Measurements from ENCODE around the gene WNT2.
"Not testable (repeated sequence)": the region's sequence is repeated elsewhere in the genome, so short reads cannot be mapped to it uniquely, and the experiment has no call there.

WNT2 gene

GRCh38 chr7:117302396-117302795 is 20.5 kb downstream of the WNT2 start:
- DNase-seq, result no peak

DNA sequence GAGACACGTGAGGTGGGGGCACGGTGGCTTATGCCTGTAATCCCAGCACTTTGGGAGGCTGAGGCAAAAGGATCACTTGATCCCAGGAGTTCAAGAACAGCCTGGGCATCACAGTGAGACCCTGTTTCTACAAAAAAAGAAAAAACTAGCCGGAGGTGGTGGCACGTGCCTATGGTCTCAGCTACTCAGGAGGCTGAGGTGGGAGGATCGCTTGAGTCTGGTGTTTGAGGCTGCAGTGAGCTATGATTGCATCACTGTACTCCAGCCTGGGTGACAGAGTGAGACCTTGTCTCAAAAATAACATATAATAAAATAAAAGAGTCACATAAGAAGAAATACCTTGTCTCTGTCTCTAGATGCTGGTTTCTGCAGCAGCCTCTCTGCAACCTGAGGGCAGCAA is 22.4 kb downstream of the WNT2 start:
- not testable (repeated sequence) for DNase-seq

GRCh38 chr7:117297606-117298005 is 25.3 kb downstream of the WNT2 start:
- DNase-seq, result no peak

- no peak for DNase-seq
Observed at GRCh38 chr7:117296066-117296465, 26.8 kb downstream of the WNT2 start.

DNA sequence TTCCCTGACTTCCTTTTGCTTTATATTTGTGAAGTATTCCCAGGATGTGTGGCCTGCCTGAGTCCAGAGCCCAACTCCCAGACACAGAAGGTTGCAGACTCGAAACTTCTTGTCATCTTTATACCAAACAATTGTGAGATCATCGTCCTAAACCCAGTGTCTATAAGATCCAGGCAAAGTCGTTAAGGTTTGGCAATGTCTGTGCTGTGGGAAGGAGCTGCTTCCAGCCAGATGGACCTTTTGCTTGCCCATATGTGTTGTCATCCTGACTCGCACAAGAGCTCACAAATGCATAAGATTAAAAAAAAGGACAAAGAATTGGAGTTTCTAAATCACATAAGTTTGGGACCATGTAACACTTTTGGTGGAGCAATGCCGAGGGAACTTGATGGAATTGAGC is 37.0 kb downstream of the WNT2 start:
- DNase-seq, result no peak

DNA sequence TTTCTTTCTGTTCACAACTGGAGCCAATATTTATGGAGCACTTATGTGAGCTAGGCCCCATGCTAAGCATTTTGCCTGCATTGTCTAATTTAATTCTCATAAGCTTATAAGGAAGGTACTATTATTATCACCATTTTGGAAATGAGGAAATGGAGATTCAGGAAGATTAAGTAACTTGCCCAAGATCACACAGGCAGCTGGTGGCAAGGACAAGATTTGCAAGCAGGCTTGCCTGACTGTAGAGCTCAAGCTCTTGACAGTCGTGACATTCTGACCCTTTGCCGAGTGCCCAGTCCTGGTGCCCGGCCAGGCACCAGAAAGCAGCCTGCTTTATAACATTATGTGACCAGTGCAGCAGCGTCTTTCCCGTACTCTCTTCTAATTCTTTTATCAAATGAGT is 38.2 kb downstream of the WNT2 start:
- DNase-seq, result no peak

DNA sequence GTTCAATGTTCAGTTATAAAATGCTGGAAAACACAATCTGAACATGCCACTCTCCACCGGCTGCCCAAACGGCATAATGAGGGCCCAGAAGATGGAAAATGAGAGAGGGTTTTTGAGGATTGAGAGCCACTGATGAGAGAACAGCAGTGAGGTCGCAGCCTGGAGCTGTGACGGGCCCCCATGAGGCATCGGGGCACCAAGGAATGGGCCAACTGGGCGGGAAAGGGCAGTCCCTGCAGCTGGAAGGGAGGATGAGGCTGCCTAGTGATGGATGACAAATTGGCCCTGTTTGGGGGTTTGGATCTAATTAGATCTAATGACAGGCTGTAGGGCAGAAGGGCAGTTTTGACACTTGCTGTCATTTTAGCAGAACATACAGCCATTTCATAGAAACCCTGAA is 39.1 kb downstream of the WNT2 start:
- DNase-seq, result no peak

- no peak for DNase-seq
Observed at GRCh38 chr7:117283371-117283770, 39.5 kb downstream of the WNT2 start.

DNA sequence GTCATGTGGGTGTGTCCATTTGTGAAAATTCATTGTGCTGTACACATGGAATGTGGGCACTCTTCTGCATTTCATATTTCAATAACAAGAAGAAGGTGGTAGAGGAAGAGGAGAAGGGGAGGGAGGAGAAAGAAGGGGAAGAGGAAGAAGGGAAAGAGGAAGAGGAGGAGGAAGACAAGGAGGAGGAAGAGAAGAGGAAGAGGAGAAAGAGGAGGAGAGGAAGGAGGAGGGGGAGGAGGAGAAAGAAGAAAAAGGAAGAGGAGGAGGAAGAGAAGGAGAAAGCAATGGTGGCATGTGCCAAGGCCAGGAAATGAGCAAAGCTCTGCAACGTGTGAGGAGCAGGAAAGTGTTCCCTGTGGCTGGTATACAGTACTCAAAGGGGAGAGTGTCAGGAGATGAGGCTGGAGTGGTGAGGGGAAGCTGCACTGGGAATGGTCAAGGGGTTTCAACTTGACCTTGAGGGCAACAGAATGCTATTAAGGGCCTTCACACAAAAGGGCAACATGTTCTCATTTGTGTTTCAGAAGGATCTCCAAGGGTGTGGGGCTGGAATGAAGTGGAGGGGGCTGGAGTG is 40.5 kb downstream of the WNT2 start:
- DNase-seq, result no peak

DNA sequence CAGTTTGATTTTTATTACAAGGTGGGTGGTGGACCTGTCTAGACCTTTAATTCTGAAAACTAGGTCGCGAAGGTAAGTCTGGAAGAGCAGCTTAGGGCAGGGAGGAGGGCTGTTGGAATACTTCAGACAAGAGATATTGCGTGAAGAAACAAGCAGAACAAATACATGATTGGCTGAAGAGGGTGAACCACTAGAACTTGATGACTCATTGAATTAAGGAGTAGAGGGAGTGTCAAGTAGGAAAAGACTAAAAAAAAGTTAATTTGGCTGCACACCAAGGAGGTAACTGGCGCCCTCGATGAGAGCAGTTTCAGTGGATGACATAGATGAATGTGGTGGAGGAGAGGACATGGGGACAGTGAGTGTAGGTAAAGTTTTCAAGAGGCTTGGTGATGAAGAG is 41.3 kb downstream of the WNT2 start:
- DNase-seq, result no peak

GRCh38 chr7:117279931-117280557 is 42.8 kb downstream of the WNT2 start:
- DNase-seq, result no peak

DNA sequence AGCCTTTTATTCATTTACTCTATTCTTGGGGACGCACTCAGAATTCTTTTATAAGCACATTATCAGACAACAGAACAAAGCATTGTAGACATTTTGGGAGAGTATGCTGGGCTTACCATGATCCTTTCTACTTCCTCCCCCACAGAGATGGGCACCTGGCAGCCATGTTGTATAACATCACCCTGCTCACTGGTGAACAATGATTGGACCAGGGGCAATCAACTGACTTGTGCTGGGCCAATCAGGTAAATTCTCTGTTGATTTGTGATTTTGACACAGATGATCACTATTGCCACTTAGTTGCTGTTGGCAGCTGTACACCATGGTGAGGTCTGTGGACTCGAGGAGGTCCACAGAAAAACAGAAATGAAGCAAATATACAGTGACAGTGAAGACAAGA is 43.7 kb downstream of the WNT2 start:
- no peak for DNase-seq

DNA sequence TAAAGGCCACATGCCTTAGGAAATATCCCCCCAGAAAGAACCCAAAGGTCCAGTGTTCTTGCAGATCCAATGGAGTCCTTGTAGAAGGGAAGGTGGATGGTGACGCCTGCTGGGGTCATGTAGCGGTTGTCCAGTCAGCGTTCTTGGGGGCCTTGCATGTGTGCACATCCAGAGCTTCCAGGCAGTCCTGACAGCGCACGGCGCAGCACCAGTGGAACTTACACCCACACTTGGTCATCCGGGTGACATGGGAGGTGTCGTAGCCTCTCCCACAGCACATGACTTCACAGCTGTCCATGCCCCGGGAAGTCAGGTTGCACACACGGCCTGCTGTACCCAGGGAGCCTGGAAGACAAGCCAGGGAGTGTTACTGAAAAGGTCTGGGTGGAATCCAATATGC is 44.8 kb downstream of the WNT2 start:
- no peak for DNase-seq

- DNase-seq, result no peak
Observed at GRCh38 chr7:117277576-117277975, 45.3 kb downstream of the WNT2 start.

GRCh38 chr7:117274951-117275350 is 47.9 kb downstream of the WNT2 start:
- no peak for DNase-seq

DNA sequence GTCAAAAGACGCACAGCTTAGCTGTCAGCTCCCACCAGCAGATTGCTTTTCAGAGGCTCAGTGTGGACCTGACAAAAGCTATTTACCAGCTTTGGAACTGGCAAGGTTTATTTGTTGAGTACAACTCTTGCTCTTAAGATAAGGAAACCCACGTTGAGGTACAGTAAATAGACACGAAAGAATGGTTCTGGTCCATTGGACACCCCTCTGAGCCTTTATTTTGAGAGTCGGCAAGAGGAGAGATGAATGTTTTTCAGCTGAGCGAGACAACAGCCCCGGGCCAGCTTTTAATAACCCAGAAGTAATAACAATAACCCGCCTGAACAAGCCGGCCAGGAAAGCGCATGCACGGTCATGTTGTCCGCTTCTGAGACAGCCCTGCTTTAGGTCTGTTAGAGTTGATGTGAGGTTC is 49.0 kb downstream of the WNT2 start:
- no peak for DNase-seq

GRCh38 chr7:117273325-117273724 is 49.5 kb downstream of the WNT2 start:
- no peak for DNase-seq

DNA sequence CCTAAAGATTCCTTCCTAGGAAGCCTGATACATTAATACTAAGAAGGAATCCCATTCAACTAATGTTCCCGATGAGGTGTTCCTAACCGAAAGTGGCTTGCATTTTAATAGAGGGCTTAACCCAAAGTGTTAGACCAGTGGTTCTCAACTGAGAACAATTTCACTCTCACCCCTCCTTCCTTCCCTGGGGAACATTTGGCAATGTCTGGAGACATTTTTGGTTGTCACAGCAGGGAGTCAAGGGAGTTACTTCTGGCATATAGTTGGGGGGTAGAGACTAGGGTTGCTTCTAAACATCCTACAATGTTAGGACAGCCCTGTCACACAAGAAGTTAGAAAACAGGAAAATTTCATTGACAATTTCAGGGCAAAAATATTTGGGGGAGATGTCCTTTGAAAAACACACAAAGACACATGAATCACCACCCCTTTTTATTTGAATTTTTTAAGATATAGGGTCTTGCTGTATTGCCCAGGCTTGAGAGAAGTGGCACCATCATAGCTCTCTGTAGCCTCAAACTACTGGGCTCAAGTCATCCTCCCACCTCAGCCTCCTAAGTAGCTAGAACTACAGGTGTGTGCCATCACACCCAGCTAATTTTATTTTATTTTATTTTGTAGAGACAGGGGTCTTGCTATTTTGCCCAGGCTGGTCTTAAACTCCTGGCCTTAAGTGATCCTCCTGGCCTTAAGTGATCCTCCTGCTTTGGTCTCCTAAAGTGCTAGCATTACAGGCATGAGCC is 50.7 kb downstream of the WNT2 start:
- DNase-seq, result no peak

DNA sequence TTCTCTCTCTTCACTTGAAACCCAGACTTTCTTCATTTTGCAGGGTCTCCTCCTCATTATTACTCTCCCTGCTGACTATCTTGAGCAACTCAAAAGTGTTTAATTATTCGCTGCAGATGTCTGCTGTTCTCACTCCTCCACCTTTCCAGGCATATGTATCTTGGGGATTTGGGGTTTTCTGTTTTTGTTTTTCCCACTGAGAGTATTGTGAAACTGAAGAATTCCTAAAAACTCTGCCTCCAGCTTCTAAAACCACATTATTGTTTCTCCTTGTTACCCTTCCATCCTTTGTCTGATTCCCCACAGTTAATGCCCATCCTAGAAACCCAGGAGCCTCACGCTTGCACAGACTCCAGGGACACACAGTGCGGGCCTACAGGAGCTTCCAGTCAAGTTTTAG is 51.3 kb downstream of the WNT2 start:
- DNase-seq, result no peak

DNA sequence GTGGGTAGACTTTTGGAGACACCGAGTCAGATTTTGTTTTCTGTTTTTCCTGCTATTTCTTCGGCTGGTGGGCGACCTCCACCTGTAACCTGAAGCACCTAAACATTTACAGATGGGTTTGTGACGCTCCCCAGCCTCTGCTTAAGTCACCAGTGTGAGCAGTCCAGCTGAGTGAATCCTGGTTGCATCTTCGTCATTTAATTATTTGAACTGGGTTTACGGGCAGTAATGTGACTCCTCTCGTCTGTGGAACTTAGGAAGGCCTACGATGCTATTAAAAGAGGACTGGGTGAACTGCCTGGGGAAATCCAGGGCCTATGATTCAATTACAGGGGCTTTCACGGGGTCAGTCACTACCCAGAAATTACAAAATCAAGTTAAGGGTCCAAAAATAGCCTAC is 52.5 kb downstream of the WNT2 start:
- no peak for DNase-seq

GRCh38 chr7:117269886-117270285 is 53.0 kb downstream of the WNT2 start:
- no peak for DNase-seq

DNA sequence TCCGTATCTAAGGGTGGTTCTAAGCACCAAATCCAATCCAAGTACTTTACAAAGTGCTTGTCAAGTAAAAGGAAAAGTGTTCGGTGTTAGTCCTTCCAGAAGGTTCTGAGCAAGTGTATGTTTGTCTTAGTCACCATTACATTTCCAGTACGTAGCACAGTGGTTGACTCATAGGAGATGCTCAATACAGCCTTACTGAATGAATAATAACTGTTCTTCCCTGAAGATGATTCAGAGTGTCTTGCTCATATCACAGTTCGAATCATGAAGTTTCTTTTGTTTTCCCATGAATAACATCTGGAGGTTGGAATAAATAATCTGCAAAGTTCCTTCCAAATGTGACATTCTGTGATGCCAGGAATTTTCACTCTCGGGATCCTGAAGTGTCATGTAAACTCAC is 53.4 kb downstream of the WNT2 start:
- peak; percentile 32 for DNase-seq

DNA sequence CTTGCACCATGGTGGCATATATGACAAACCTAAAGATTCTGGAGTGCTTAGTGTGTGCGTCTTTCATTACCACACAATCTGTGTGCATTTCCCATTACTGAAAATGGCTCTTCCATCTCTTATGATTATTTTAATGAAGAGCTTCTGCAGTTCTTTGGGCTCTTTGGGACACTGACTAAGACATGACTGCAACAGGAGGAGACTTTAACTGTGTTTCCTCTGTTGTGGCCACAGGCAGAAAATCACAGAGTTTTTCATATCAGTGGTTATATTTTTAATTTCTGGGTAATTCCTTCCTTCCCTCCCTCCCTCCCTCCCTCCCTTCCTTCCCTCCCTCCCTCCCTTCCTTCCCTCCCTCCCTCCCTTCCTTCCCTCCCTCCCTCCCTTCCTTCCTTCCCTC is 58.1 kb downstream of the WNT2 start:
- no peak for DNase-seq

GRCh38 chr7:117262546-117262945 is 60.3 kb downstream of the WNT2 start:
- no peak for DNase-seq

- DNase-seq, result no peak
Observed at GRCh38 chr7:117259615-117260014, 63.2 kb downstream of the WNT2 start.
